ENCODE data around the gene NEURL1B.

NEURL1B gene

DNA sequence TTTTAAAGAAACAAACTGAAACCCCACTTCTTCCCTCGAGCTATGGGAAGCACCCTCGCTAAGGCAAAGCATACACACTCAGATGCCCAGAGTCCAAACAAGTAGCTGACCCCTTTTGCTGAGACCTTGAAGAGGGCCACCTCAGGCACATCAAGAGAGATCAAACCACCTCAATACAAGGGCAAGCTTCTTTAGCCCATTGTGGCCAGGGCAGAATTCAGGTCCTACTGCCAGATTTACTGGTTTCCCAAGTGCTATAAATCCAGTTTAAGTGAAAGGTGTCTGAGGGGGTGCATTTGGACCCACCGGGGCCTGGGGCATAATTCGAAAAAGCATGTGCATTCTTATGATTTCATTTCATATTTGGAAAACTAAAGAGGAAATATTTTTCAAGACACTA is 40.4 kb downstream of the NEURL1B start:
- no peak for DNase-seq (ENCODE audit: extremely low spot score)
- POLR2A ChIA-PET: no interaction called here
- no peak for TF ChIP-seq FOXM1 (IDR thresholded peaks at IDR 0.05; ENCODE audit: borderline replicate concordance)
- no peak for TF ChIP-seq SUZ12 (IDR thresholded peaks at IDR 0.05)
- TF ChIP-seq HDGF (IDR thresholded peaks at IDR 0.05; ENCODE audit: borderline replicate concordance): no peak
- no peak for TF ChIP-seq CTBP1 (IDR thresholded peaks at IDR 0.05; ENCODE audit: borderline replicate concordance)
- CTCF ChIA-PET: no interaction called here

DNA sequence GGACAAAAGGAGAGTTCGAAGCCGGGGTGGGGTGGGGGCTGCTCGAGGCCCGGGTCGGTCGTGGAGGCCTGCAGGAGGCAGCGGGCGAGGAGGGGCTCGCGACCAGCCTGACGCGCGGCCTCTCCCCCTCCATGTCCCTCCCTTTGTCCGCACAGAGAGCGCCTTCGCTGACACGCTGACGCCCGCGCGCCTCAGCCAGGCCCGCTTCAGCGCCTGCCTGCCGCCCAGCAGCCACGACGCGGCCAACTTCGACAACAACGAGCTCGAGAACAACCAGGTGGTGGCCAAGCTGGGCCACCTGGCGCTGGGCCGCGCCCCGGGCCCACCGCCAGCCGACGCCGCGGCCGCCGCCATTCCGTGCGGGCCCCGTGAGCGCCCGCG is 42.2 kb downstream of the NEURL1B start:
- DNase-seq (ENCODE audit: extremely low spot score): no peak
- CTCF ChIA-PET: no interaction called here
- no peak for TF ChIP-seq SP1 (IDR thresholded peaks at IDR 0.05)
- POLR2A ChIA-PET: no interaction called here

DNA sequence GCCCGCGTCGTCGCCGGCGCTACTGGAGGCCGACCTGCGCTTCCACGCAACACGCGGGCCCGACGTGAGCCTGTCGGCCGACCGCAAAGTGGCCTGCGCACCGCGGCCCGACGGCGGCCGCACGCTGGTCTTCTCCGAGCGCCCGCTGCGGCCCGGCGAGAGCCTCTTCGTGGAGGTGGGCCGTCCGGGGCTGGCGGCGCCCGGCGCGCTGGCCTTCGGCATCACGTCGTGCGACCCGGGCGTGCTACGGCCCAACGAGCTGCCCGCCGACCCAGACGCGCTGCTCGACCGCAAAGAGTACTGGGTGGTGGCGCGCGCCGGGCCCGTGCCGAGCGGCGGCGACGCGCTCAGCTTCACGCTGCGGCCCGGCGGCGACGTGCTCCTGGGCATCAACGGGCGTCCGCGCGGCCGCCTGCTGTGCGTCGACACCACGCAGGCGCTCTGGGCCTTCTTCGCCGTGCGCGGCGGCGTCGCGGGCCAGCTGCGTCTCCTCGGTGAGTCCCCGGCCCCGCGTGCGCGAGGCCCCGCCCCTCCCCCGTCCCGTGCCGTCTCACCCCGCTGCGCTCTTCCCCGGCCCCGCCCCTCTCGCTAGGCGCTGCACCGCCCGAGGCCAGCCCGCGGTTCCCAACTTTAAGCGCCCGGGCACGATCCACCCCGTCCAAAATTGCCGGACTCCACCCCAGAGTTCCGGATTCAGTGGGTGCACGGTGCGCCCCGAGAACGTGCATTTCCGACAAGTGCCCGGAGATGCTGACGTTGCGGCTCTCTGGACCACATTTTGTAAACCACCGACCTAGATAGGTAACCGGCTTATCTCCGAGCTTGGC is 42.8 kb downstream of the NEURL1B start:
- TF ChIP-seq SP1 (IDR thresholded peaks at IDR 0.05): no peak
- TF ChIP-seq L3MBTL2 (conservative IDR thresholded peaks at IDR 0.05): no peak
- no peak for TF ChIP-seq CTBP1 (IDR thresholded peaks at IDR 0.05; ENCODE audit: borderline replicate concordance)
- no peak for TF ChIP-seq NFRKB (IDR thresholded peaks at IDR 0.05)
- CTCF ChIA-PET: no interaction called here
- POLR2A ChIA-PET: no interaction called here
- DNase-seq (ENCODE audit: extremely low spot score): no peak

DNA sequence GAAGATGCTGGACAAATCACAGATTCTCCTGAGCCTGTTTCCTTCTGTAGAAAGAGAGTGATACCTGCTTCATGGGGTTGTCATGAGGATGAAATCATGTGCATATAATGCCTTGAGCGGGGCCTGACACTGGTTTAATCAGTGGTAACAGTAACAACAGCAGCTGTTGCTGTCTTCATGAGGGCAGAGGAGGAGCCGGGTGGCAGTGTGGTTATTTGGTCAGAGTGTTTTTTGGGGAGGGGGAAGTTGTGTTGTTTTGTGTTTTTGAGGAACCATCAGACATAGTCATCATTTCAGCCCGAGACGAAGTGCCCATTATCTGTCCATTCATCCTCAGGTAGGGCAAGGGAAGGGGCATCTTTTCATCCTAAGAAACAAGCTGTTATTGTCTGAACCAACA is 44.0 kb downstream of the NEURL1B start:
- CTCF ChIA-PET: no interaction called here
- no peak for DNase-seq (ENCODE audit: extremely low spot score)

DNA sequence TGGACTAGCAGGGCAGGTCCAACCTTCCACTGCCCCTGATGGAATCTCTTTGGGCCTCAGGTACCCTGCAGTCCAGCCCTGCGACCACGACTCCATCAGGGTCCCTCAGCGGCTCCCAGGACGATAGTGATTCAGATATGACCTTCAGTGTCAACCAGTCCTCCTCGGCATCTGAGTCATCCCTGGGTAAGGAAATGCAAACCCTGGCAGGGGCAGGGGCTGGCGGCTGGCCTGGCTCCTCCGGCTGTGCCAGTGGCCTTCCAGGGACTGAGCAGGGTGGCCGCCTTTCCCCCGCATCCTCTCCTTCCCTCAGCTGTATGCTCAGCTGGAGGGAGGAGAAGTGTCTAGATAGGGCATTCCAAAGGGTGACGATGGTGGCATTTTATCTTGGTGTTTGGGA is 45.0 kb downstream of the NEURL1B start:
- ChIA-PET CTCF (no interaction called here), POLR2A (no interaction called here)
- DNase-seq (ENCODE audit: extremely low spot score): no peak
- no peak for TF ChIP-seq SP1 (IDR thresholded peaks at IDR 0.05)
- TF ChIP-seq L3MBTL2 (conservative IDR thresholded peaks at IDR 0.05): no peak

More for the DNA sequence above, 44.0 kb downstream of the NEURL1B start:
- POLR2A ChIA-PET: no interaction called here
- no peak for TF ChIP-seq BHLHE40 (IDR thresholded peaks at IDR 0.05; ENCODE audit: borderline replicate concordance)
- no peak for TF ChIP-seq TARDBP (IDR thresholded peaks at IDR 0.05)
- no peak for TF ChIP-seq HDGF (IDR thresholded peaks at IDR 0.05; ENCODE audit: borderline replicate concordance)
- no peak for TF ChIP-seq FOXK2 (IDR thresholded peaks at IDR 0.05)
- no peak for TF ChIP-seq ARNT (IDR thresholded peaks at IDR 0.05)
- TF ChIP-seq SUZ12 (IDR thresholded peaks at IDR 0.05): no peak
- TF ChIP-seq FOXA1 (IDR thresholded peaks at IDR 0.05): no peak
- TF ChIP-seq FOXM1 (IDR thresholded peaks at IDR 0.05; ENCODE audit: borderline replicate concordance): no peak
- TF ChIP-seq SP1 (IDR thresholded peaks at IDR 0.05): no peak
- TF ChIP-seq ELF4 (IDR thresholded peaks at IDR 0.05): no peak
- TF ChIP-seq, protein P1, sequence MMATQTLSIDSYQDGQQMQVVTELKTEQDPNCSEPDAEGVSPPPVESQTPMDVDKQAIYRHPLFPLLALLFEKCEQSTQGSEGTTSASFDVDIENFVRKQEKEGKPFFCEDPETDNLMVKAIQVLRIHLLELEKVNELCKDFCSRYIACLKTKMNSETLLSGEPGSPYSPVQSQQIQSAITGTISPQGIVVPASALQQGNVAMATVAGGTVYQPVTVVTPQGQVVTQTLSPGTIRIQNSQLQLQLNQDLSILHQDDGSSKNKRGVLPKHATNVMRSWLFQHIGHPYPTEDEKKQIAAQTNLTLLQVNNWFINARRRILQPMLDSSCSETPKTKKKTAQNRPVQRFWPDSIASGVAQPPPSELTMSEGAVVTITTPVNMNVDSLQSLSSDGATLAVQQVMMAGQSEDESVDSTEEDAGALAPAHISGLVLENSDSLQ (IDR thresholded peaks at IDR 0.05): no peak
- no peak for TF ChIP-seq L3MBTL2 (conservative IDR thresholded peaks at IDR 0.05)
- no peak for TF ChIP-seq CTBP1 (IDR thresholded peaks at IDR 0.05; ENCODE audit: borderline replicate concordance)
- no peak for TF ChIP-seq NFRKB (IDR thresholded peaks at IDR 0.05)
- TF ChIP-seq LEF1 (IDR thresholded peaks at IDR 0.05; ENCODE audit: borderline replicate concordance): no peak
- TF ChIP-seq ZNF384 (IDR thresholded peaks at IDR 0.05): no peak

DNA sequence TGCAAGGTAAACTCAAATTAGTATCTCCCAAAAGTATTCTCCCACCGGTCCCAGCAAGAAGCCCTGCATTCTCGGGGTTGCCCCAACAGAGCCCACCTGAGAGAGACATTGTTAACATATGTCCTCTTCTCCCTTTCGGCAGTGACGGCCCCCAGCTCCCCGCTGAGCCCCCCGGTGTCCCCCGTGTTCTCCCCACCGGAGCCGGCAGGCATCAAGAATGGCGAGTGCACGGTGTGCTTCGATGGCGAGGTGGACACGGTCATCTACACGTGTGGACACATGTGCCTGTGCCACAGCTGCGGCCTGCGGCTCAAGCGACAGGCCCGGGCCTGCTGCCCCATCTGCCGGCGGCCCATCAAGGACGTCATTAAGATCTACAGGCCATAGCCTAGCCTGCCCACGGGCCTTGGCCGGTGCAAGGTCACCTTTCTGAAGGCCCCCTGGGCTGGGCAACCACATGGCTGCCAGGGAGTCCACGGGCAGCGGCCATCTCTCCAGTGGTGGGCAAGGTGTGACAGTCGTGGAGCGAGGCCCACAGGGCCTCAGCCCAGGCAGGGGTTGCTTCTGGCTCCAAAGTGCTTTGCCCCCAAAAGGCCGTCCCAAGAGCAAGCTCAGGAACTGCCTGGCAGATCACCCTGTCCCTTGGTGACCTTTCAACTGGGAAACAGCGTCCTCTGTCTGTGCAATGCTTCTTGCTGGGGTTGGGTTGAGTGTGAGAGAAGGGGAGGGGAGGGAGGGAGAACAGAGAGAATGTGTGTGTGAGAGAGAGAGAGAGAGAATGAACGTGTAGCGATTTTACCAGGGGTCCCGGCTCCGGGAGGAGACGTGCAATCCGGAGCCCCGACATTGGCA is 45.7 kb downstream of the NEURL1B start:
- CTCF ChIA-PET: interaction anchor here (0.6 kb wide), 1 partner anchor 495 kb away, joined by 3 read pairs; no protein-coding TSS in a partner anchor
- DNase-seq (ENCODE audit: extremely low spot score): no peak
- TF ChIP-seq ELF4 (IDR thresholded peaks at IDR 0.05): no peak
- no peak for TF ChIP-seq SP1 (IDR thresholded peaks at IDR 0.05)
- TF ChIP-seq BHLHE40 (IDR thresholded peaks at IDR 0.05; ENCODE audit: borderline replicate concordance): no peak
- no peak for TF ChIP-seq HDGF (IDR thresholded peaks at IDR 0.05; ENCODE audit: borderline replicate concordance)
- no peak for TF ChIP-seq CTBP1 (IDR thresholded peaks at IDR 0.05; ENCODE audit: borderline replicate concordance)
- TF ChIP-seq FOXA1 (IDR thresholded peaks at IDR 0.05): no peak
- TF ChIP-seq SUZ12 (IDR thresholded peaks at IDR 0.05): no peak
- no peak for TF ChIP-seq LEF1 (IDR thresholded peaks at IDR 0.05; ENCODE audit: borderline replicate concordance)
- no peak for TF ChIP-seq L3MBTL2 (conservative IDR thresholded peaks at IDR 0.05)
- TF ChIP-seq NFRKB (IDR thresholded peaks at IDR 0.05): no peak
- TF ChIP-seq FOXM1 (IDR thresholded peaks at IDR 0.05; ENCODE audit: borderline replicate concordance): no peak
- no peak for TF ChIP-seq ARNT (IDR thresholded peaks at IDR 0.05)
- TF ChIP-seq ZNF384 (IDR thresholded peaks at IDR 0.05): no peak
- no peak for TF ChIP-seq FOXK2 (IDR thresholded peaks at IDR 0.05)
- TF ChIP-seq, protein P1 (IDR thresholded peaks at IDR 0.05): no peak
- POLR2A ChIA-PET: no interaction called here

DNA sequence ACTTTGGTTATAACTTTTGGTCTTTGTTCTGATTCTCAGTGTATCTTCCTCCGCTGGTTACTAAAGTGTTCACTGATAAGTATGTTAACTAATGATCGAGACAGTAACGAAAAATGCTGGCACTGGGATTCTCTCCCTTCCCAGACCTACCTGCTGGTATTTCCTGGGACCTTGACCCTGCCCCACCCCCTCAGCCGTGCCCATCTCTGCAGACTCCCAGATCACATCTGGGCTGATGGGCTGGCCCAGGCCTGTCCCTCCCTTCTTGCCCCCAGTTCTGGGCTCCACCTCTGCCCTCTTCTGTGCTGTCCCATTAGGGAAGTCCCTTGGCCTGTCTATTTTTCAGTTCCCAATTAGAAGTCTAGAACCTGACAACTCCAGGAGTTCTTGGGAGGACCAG is 46.9 kb downstream of the NEURL1B start:
- TF ChIP-seq ZNF384 (IDR thresholded peaks at IDR 0.05): no peak
- no peak for TF ChIP-seq BHLHE40 (IDR thresholded peaks at IDR 0.05; ENCODE audit: borderline replicate concordance)
- no peak for TF ChIP-seq ARNT (IDR thresholded peaks at IDR 0.05)
- TF ChIP-seq FOXK2 (IDR thresholded peaks at IDR 0.05): no peak
- no peak for TF ChIP-seq L3MBTL2 (conservative IDR thresholded peaks at IDR 0.05)
- no peak for TF ChIP-seq LEF1 (IDR thresholded peaks at IDR 0.05; ENCODE audit: borderline replicate concordance)
- no peak for TF ChIP-seq NFRKB (IDR thresholded peaks at IDR 0.05)
- no peak for TF ChIP-seq FOXM1 (IDR thresholded peaks at IDR 0.05; ENCODE audit: borderline replicate concordance)
- no peak for TF ChIP-seq TARDBP (IDR thresholded peaks at IDR 0.05)
- no peak for TF ChIP-seq ELF4 (IDR thresholded peaks at IDR 0.05)
- POLR2A ChIA-PET: no interaction called here
- CTCF ChIA-PET: interaction anchor here (1.4 kb wide), 1 partner anchor 9 kb away, joined by 4 read pairs; no protein-coding TSS in a partner anchor
- no peak for DNase-seq (ENCODE audit: extremely low spot score)

Data from HEK293T (cell line).